GM12873 (cell line): ENCODE measurements around the gene MICALL1.

ENCODE experiments used
- CTCF ChIP-seq: IDR thresholded peaks from 2 replicates; pipeline ENCODE4 v1.5.1; 2012; ENCODE audit warnings: low read depth, mild to moderate bottlenecking, moderate library complexity, low read length, control low read depth; ENCODE audit not compliant: insufficient read depth; ENCODE audit errors: missing control alignments

MICALL1 gene

GRCh38 chr22:37896939-37897338 is 9.2 kb upstream of the MICALL1 start:
- no peak for TF ChIP-seq CTCF

- no peak for TF ChIP-seq CTCF
Observed at GRCh38 chr22:37897807-37898206, 8.3 kb upstream of the MICALL1 start.

GRCh38 chr22:37898441-37899181 is 7.5 kb upstream of the MICALL1 start:
- no peak for TF ChIP-seq CTCF

GRCh38 chr22:37904572-37905533 is 1.2 kb upstream of the MICALL1 start:
- no peak for TF ChIP-seq CTCF

- TF ChIP-seq CTCF: no peak
Observed at GRCh38 chr22:37906364-37907008, 389 bp downstream of the MICALL1 start.

GRCh38 chr22:37907036-37907954 is 1.2 kb downstream of the MICALL1 start:
- no peak for TF ChIP-seq CTCF
